HepG2 (cell line): ENCODE measurements around the gene MARS1. TPM values are rescaled to one million over a fixed set of nuclear protein-coding genes. Genes with fewer than 3 reads are reported as not detected.

Experiments
- CBX2 ChIP-seq, 2 experiments: fragments of 200-600 bp in 1 of 2; sonication (generic); formaldehyde crosslinking in 1 of 2; IDR thresholded peaks; 2 replicates each; pipeline versions ENCODE4 v1.7.0 to v1.8.1; 2018 to 2022; ENCODE audit warnings: low read depth in 2 of 2, low read length in 1 of 2, mild to moderate bottlenecking in 1 of 2, missing genetic modification reagents in 1 of 2
- HOXA9 ChIP-seq: sonication (generic); formaldehyde crosslinking; IDR thresholded peaks from 2 replicates; pipeline ENCODE4 v1.8.1; 2022; ENCODE audit warnings: missing genetic modification reagents, mild to moderate bottlenecking, moderate library complexity, borderline replicate concordance
- PCBP1 ChIP-seq: fragments of 200-400 bp; formaldehyde crosslinking; IDR thresholded peaks from 2 replicates; pipeline ENCODE4 v1.6.1; 2017; ENCODE audit warnings: mild to moderate bottlenecking, low read depth, low read length, borderline replicate concordance
- POGZ ChIP-seq: sonication (generic); formaldehyde crosslinking; IDR thresholded peaks from 2 replicates; pipeline ENCODE4 v1.4.0; 2020; ENCODE audit warnings: mild to moderate bottlenecking, missing genetic modification reagents
- PRDM10 ChIP-seq: sonication (generic); formaldehyde crosslinking; IDR thresholded peaks from 2 replicates; pipeline ENCODE4 v1.4.0; 2020; ENCODE audit warnings: low read depth, missing genetic modification reagents
- RFXAP ChIP-seq: sonication (generic); formaldehyde crosslinking; IDR thresholded peaks from 2 replicates; pipeline ENCODE4 v1.4.0; 2020; ENCODE audit warnings: missing genetic modification reagents, borderline replicate concordance
- ZBTB4 ChIP-seq: sonication (generic); formaldehyde crosslinking; IDR thresholded peaks from 2 replicates; pipeline ENCODE4 v1.4.0; 2020; ENCODE audit warnings: missing genetic modification reagents, mild to moderate bottlenecking, borderline replicate concordance
- ZFP36 ChIP-seq: fragments of 150-350 bp; IDR thresholded peaks from 2 replicates; pipeline ENCODE4 v1.6.1; 2018; ENCODE audit warnings: borderline replicate concordance, low read length, low read depth; ENCODE audit not compliant: partially characterized antibody
- polyA plus RNA-seq, 8 experiments: library from polyadenylated mRNA; depleted of rRNA in 3 of 8; stranded (reverse) in 7 of 8; unstranded in 1 of 8; fragments of >200 nt; fragmentation: Illumina TruSeq in 4 of 8; extraction: Trizol in 4 of 8; gene quantifications; 2 replicates each; pipeline versions ENCODE4 v1.2.1 to v1.2.3, GENCODE V29; 2011 to 2016; ENCODE audit warnings: low read depth in 4 of 8, missing spikeins in 1 of 8, mixed read lengths in 1 of 8; ENCODE audit not compliant: insufficient read depth in 1 of 8
- total RNA-seq, 5 experiments: library from RNA; depleted of rRNA; stranded (reverse); fragments of >200 nt; fragmentation: Illumina TruSeq; extraction: Trizol; gene quantifications; 2 replicates each; pipeline ENCODE4 v1.2.3, GENCODE V29; 2016; ENCODE audit warnings: low read depth in 1 of 5
- TF ChIP-seq, protein P1 (sequence below): sonication (generic); formaldehyde crosslinking; IDR thresholded peaks from 2 replicates; pipeline ENCODE4 v1.4.0; 2020; ENCODE audit warnings: missing genetic modification reagents, borderline replicate concordance
- TF ChIP-seq, protein P2 (sequence below): sonication (generic); formaldehyde crosslinking; IDR thresholded peaks from 2 replicates; pipeline ENCODE4 v1.8.0; 2022; ENCODE audit warnings: mild to moderate bottlenecking, missing genetic modification reagents, moderate library complexity

MARS1 gene
- total and polyA plus RNA-seq, 2 of the 13 experiments (the other 11 are each of a cell fraction or from before 2014, with no cell fraction given): 115 to 181 TPM

- TF ChIP-seq, protein P1, sequence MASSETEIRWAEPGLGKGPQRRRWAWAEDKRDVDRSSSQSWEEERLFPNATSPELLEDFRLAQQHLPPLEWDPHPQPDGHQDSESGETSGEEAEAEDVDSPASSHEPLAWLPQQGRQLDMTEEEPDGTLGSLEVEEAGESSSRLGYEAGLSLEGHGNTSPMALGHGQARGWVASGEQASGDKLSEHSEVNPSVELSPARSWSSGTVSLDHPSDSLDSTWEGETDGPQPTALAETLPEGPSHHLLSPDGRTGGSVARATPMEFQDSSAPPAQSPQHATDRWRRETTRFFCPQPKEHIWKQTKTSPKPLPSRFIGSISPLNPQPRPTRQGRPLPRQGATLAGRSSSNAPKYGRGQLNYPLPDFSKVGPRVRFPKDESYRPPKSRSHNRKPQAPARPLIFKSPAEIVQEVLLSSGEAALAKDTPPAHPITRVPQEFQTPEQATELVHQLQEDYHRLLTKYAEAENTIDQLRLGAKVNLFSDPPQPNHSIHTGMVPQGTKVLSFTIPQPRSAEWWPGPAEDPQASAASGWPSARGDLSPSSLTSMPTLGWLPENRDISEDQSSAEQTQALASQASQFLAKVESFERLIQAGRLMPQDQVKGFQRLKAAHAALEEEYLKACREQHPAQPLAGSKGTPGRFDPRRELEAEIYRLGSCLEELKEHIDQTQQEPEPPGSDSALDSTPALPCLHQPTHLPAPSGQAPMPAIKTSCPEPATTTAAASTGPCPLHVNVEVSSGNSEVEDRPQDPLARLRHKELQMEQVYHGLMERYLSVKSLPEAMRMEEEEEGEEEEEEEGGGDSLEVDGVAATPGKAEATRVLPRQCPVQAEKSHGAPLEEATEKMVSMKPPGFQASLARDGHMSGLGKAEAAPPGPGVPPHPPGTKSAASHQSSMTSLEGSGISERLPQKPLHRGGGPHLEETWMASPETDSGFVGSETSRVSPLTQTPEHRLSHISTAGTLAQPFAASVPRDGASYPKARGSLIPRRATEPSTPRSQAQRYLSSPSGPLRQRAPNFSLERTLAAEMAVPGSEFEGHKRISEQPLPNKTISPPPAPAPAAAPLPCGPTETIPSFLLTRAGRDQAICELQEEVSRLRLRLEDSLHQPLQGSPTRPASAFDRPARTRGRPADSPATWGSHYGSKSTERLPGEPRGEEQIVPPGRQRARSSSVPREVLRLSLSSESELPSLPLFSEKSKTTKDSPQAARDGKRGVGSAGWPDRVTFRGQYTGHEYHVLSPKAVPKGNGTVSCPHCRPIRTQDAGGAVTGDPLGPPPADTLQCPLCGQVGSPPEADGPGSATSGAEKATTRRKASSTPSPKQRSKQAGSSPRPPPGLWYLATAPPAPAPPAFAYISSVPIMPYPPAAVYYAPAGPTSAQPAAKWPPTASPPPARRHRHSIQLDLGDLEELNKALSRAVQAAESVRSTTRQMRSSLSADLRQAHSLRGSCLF (CRISPR knock-in tag): no peak
- TF ChIP-seq PRDM10: peak; percentile 29; the same call in 1 of the 2 replicates
- TF ChIP-seq POGZ: peak; percentile 34; the same call in 1 of the 2 replicates
- no peak for TF ChIP-seq ZFP36
- TF ChIP-seq HOXA9 (CRISPR knock-in tag): no peak
- peak; percentile 49; the same call in 1 of the 2 replicates for TF ChIP-seq CBX2 (IDR thresholded peaks at IDR 0.05; ENCODE audit: low read depth, low read length)
- TF ChIP-seq CBX2 (CRISPR knock-in tag; IDR thresholded peaks at IDR 0.05; ENCODE audit: low read depth): no peak
- 0 out of 2 replicates have a peak, but pooled peaks have one; percentile 74 for TF ChIP-seq PCBP1
- TF ChIP-seq RFXAP (CRISPR knock-in tag): peak; percentile 78; the same call in 1 of the 2 replicates
- TF ChIP-seq, protein P2, sequence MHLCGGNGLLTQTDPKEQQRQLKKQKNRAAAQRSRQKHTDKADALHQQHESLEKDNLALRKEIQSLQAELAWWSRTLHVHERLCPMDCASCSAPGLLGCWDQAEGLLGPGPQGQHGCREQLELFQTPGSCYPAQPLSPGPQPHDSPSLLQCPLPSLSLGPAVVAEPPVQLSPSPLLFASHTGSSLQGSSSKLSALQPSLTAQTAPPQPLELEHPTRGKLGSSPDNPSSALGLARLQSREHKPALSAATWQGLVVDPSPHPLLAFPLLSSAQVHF (CRISPR knock-in tag): no peak
- 0 out of 2 replicates have a peak, but pooled peaks have one; percentile 22 for TF ChIP-seq ZBTB4 (CRISPR knock-in tag)
These were observed 34.4 kb downstream of the MARS1 start, which contains the start of gene MBD6 (continued) for GRCh38 chr12:57522011-57522886.
